NB4 (cell line): ENCODE measurements around the gene IQGAP2.

Experiments
- POLR2A ChIP-seq: IDR thresholded peaks from 2 replicates; pipeline ENCODE4 v1.6.1; 2011; ENCODE audit warnings: mild to moderate bottlenecking; ENCODE audit not compliant: insufficient read length; ENCODE audit errors: extremely low read depth
- TF ChIP-seq, protein P1 (sequence below): IDR thresholded peaks from one replicate; pipeline ENCODE4 v1.5.1; 2012; ENCODE audit warnings: low read depth, low read length

DNA sequence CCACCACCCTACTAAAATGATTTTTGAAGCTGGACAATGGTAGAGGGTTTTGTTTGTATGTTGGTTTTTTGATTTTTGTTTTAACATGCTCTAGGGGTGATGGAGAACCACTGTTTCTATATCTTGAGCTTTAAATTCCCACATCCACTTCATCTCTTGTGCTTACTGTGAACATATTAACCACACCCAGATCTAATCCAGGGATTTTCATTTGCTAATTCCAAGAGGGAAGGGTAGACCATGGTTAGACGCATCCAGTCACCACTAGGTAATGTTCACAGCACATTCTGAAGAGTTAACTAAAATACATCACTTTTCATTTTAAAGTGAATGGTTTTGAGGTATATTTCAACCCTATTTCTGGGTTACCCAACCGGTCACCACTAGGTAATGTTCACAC, 36.5 kb upstream of the IQGAP2 start:
- TF ChIP-seq, protein P1, sequence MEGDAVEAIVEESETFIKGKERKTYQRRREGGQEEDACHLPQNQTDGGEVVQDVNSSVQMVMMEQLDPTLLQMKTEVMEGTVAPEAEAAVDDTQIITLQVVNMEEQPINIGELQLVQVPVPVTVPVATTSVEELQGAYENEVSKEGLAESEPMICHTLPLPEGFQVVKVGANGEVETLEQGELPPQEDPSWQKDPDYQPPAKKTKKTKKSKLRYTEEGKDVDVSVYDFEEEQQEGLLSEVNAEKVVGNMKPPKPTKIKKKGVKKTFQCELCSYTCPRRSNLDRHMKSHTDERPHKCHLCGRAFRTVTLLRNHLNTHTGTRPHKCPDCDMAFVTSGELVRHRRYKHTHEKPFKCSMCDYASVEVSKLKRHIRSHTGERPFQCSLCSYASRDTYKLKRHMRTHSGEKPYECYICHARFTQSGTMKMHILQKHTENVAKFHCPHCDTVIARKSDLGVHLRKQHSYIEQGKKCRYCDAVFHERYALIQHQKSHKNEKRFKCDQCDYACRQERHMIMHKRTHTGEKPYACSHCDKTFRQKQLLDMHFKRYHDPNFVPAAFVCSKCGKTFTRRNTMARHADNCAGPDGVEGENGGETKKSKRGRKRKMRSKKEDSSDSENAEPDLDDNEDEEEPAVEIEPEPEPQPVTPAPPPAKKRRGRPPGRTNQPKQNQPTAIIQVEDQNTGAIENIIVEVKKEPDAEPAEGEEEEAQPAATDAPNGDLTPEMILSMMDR, result no peak
- TF ChIP-seq POLR2A, result no peak
